Activated CD8-positive, alpha-beta memory T cell treated with anti-CD3 and anti-CD28 coated beads, Interleukin-2, amount 50 U/mL, for 24 hours (primary cell): ENCODE data around the gene NHEJ1.
"Not testable (repeated sequence)": the region's sequence is repeated elsewhere in the genome, so short reads cannot be mapped to it uniquely, and the experiment has no call there.

Source experiments
- DNase-seq: peaks from one replicate; pipeline ENCODE4 v3.0.0-alpha.2; 2020; ENCODE audit errors: extremely low read depth

NHEJ1 gene

GRCh38 chr2:219160186-219161017 lies at the start of gene NHEJ1:
Gene NHEJ1, minus strand, starts transcription at chr2:219160815. Its CDS starts 2,453 bp downstream, at chr2:219158362.
- DNase-seq: peak; percentile 81

DNA sequence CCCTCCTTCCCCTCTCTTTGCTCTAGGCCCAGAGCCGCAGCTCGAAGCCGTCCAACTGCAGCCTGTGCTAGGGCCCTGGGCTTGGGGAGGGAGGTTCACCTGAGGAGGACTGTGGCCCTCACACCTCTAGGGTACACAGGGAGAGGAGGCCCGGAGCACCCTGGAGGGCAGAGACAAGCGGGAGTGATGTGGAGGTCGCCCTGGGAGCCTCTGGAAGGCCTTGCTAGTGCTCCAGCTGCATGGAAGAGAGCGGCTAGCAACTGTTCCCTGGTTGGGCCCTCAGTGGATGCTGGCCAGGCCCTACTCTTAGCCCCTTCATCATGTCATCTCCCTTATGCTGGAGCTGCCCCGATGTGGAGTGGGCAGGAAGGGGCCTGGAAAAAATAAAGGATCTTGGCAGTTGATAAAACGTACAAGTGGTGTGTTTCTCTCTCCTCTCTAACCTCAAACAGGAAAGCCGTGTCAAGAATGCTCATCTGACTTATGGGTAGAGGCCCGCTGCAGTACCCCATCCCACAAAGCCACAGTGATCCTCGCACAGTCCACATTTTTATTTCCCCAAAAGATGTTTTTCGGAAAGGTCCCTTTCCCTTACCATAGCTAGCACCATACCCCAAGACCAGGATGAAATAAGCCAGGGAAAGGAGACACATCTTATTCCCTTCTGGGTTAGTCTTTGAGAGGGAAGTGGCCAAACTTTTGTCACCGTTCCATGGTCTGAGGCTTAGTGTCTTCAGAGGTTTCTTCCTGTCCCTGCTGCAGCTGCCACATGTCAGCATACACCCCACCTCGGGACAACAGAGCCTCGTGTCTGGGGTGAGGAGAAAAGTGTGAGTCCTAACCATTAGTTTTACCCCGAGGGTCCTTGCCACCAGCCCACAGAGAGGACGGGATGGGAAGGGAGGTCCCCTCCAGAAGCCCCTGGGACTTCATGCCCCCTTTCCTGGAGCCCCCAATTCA lies 48.9 kb upstream of the NHEJ1 start:
- DNase-seq: no peak

GRCh38 chr2:219207884-219208740 lies 47.5 kb upstream of the NHEJ1 start:
- DNase-seq: no peak

DNA sequence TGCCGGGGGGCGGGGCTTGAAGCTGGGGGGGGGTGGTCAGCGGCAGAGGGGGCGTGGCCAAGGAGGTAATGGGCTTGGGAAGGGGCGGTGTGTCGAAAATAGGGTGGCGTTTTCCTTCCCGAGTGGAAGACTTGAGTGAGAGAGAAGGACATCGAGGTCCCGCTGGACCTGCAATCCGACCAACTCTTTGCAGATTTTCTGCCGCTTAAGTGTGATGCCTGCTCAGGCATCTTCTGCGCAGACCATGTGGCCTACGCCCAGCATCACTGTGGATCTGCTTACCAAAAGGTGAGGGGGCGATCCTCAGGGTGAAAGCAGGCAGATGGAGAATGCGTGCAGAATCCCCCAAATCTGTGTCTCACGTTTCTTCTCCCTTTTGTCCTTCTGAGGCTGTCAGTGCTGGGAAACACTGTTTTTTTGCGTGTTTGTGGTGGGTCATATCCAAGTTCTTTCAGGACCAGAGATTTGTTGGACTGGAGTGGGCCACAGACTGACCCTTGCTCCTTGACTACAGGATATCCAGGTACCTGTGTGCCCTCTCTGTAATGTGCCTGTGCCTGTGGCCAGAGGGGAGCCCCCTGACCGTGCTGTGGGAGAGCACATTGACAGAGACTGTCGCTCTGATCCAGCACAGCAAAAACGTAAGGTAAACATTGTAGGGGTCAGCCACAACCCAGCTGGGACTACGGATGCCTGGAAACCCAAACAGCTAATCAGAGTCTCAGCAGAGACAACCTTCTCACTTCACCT lies 46.7 kb upstream of the NHEJ1 start:
- no peak for DNase-seq

GRCh38 chr2:219206328-219207133 lies 45.9 kb upstream of the NHEJ1 start, which contains the start of gene ZFAND2B:
Gene ZFAND2B, plus strand, starts transcription at chr2:219206782. Its CDS starts 206 bp downstream, at chr2:219206988.
- peak; percentile 75 for DNase-seq

DNA sequence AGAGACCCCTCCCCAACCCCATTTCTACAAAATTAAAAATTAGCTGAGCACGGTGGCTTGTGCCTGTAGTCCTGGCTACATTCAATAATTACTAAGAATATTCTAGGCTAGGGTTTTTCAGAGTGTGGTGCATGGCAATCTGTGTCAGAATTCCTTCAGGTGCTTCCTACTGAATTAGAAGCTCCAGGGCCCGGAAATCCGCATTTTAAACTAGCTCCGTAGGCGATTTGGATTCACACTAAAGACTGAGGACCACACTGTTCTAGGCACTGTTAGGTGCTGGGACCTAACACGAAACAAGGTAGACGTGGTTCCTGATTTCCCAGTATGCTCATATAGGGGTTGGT lies 45.3 kb upstream of the NHEJ1 start:
- DNase-seq: no peak

DNA sequence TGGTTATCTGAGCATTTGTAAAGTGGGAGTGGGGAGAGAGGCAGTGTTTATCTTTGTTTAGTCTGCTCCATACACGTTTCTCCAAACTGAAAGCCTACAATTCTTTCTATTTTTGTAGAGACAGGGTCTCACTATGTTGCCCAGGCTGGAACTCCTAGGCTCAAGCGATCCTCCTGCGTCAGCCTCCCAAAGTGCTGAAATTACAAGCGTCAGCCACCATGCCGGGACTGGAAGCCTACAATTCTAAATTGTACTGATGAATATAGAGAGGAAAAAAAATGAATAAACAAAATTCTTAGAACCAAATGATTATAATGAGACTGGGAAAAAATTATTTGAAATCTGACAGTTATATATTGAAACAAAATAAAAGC lies 44.5 kb upstream of the NHEJ1 start:
- DNase-seq: no peak

DNA sequence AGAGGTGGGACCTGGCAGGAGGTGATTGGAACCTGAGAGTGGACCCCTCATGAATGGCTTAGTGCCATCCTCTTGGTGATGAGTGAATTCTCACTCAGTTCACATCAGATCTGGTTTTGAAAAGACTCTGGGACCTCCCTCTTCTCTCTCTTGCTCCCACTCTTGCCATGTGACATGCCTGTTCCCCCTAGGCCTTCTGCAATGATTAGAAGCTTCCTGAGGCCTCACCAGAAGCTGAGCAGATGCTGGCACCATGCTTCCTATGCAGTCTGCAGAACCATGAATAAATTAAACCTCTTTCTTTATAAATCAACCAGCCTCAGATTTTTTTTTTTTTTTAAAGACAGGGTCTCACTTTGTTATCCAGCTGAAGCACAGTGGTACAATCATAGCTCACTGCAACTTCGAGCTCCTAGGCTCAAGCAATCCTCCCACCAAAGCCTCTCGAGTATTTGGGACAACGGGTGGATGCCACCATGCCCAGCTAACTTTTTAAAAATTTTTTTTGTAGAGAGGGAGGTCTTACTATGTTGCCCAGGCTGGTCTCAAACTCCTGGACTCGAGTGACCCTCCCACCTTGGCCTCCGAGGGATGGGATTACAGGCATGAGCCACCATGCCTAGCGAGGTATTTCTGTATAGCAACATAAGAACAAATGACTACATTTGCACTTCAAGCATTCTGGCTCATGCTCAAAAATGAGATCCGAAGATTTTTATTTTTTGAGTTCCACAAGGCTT lies 44.0 kb upstream of the NHEJ1 start:
- DNase-seq: no peak

DNA sequence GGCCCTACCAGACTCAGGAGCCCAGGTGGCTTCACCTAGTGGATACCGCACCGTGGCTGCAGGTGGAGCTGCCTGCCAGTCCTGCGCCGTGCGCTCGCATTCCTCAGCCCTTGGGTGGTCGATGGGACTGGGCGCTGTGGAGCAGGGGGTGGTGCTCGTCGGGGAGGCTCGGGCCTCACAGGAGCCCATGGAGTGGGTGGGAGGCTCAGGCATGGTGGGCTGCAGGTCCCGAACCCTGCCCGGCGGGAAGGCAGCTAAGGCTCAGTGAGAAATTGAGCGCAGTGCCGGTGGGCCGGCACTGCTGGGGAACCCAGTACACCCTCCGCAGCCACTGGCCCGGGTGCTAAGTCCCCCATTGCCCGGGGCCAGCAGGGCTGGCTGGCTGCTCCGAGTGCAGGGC lies 40.7 kb upstream of the NHEJ1 start:
- not testable (repeated sequence) for DNase-seq

DNA sequence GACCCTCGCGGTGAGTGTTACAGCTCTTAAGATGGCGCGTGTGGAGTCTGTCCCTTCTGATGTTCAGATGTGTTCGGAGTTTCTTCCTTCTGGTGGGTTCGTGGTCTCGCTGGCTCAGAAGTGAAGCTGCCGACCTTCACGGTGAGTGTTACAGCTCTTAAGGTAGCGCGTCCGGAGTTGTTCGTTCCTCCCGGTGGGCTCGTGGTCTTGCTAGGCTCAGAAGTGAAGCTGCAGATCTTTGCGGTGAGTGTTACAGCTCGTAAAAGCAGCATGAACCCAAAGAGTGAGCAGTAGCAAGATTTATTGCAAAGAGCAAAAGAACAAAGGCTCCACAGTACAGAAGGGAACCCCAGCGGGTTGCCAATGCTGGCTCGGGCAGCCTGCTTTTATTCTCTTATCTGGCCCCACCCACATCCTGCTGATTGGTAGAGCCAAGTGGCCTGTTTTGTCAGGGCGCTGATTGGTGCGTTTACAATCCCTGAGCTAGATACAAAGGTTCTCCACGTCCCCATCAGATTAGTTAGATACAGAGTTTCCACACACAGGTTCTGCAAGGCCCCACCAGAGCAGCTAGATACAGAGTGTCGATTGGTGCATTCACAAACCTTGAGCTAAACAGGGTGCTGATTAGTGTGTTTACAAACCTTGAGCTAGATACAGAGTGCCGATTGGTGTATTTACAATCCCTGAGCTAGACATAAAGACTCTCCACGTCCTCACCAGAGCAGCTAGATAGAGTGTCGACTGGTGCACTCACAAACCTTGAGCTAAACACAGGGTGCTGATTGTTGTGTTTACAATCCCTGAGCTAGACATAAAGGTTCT lies 40.1 kb upstream of the NHEJ1 start:
- not testable (repeated sequence) for DNase-seq

- DNase-seq: no peak
Observed at GRCh38 chr2:219199470-219200211, 39.0 kb upstream of the NHEJ1 start.

DNA sequence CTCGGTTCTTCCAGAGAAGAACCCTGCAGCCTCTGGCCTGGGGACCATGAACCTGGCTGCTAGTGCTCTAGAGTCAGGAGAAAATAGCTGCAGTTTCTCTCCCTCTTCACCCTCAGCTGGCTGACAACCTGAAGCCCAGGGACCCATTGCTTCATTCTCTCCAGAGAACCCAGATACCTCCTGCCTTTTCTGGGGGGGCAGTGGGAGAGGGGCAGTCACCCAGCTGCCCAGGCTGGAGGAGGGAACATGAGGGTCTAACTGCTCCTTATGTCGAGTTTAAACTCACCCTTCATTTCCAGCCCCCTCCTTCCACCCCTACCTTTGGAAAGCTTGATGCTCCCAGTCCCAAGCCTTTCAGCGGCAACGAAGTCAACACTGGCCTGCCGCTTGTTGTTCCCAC lies 38.4 kb upstream of the NHEJ1 start:
- DNase-seq: no peak

DNA sequence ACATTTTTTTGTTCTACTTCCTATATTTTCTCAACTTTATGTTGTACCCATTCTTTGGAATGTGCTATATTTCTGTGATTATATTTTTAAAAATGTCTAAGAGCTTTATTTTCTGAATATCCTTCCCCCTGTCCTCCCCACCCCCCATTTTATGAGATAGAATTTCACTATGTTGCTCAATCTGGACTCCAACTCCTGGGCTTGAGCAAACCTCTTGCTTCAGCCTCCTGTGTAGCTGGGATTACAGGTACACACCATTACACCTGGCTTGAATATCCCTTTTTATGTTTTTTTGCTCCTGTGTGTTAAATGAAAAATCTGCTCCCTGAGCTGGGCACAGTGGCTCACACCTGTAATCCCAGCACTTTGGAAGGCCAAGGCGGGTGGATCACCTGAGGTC lies 36.8 kb upstream of the NHEJ1 start:
- no peak for DNase-seq

GRCh38 chr2:219186754-219187456 lies 26.3 kb upstream of the NHEJ1 start:
- no peak for DNase-seq

DNA sequence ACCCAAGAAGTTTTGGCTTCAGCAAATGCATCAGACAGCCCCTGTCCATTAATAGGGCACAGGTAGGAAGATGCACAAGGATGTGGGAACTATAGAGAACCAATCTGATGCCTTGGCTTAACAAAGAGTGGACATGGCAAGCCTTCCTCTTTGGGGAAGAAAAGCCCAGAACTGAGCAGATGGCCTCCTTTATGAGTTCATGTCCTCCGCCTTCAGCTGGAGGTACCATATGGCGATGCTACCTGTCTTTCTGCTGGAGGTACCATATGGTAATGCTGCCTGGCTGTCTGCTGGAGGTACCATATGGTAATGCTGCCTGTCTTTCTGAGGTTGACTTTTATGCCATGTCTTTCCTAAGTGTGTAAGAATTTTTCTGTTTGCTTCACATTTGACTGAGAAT lies 23.5 kb upstream of the NHEJ1 start:
- DNase-seq: no peak

- DNase-seq: no peak
Observed at GRCh38 chr2:219183151-219183772, 22.6 kb upstream of the NHEJ1 start.
